OCI-LY1 (cell line): ENCODE data around the gene TGFB1.

Experiments
- H2AFZ ChIP-seq: fragments of 200-600 bp; sonication (generic), shearing (Covaris generic); 2 replicates; pipeline ENCODE4 v1.6.0; 2014; ENCODE audit warnings: antibody characterized with exemption, mild to moderate bottlenecking, low read length
- H3F3A ChIP-seq: fragments of 200-600 bp; sonication (generic), shearing (Covaris generic); 2 replicates; pipeline ENCODE4 v1.6.0; 2014; ENCODE audit warnings: mild to moderate bottlenecking, antibody characterized with exemption, low read length, moderate library complexity; ENCODE audit not compliant: insufficient read depth
- H3K27ac ChIP-seq: fragments of 200-600 bp; sonication (generic); 2 replicates; pipeline ENCODE4 v1.5.1; 2014; ENCODE audit warnings: low read length, mixed run types, mild to moderate bottlenecking, low read depth; ENCODE audit not compliant: poor library complexity, severe bottlenecking
- H3K27me3 ChIP-seq: fragments of 200-600 bp; sonication (generic); 2 replicates; pipeline ENCODE4 v1.6.0; 2014; ENCODE audit warnings: antibody characterized with exemption, mild to moderate bottlenecking, low read length, moderate library complexity; ENCODE audit not compliant: insufficient read depth
- H3K36me3 ChIP-seq: fragments of 200-600 bp; sonication (generic); 2 replicates; pipeline ENCODE4 v1.6.1; 2014; ENCODE audit warnings: mild to moderate bottlenecking, antibody characterized with exemption, low read length, moderate library complexity, mixed read lengths; ENCODE audit not compliant: insufficient read depth
- H3K4me1 ChIP-seq: fragments of 200-600 bp; sonication (generic); 2 replicates; pipeline ENCODE4 v1.5.1; 2014; ENCODE audit warnings: mild to moderate bottlenecking, low read length, moderate library complexity; ENCODE audit not compliant: insufficient read depth, severe bottlenecking
- H3K4me2 ChIP-seq: fragments of 200-600 bp; sonication (generic), shearing (Covaris generic); 2 replicates; pipeline ENCODE4 v1.6.1; 2014; ENCODE audit warnings: low read length
- H3K4me3 ChIP-seq: fragments of 200-600 bp; sonication (generic); 2 replicates; pipeline ENCODE4 v1.5.1; 2014; ENCODE audit warnings: low read length, low read depth, mild to moderate bottlenecking, mixed read lengths; ENCODE audit not compliant: poor library complexity, severe bottlenecking
- H3K79me2 ChIP-seq: fragments of 200-600 bp; shearing (Covaris generic); 2 replicates; pipeline ENCODE4 v1.6.1; 2016; ENCODE audit warnings: mixed run types, low read length, mixed read lengths; ENCODE audit not compliant: insufficient read depth
- H3K9ac ChIP-seq: fragments of 200-600 bp; sonication (generic), shearing (Covaris generic); 2 replicates; pipeline ENCODE4 v1.6.1; 2014; ENCODE audit warnings: mild to moderate bottlenecking, low read length, mixed read lengths
- H3K9me2 ChIP-seq: fragments of 200-600 bp; sonication (generic), shearing (Covaris generic); 2 replicates; pipeline ENCODE4 v1.6.1; 2014; ENCODE audit warnings: low read depth, mild to moderate bottlenecking, low read length, mixed read lengths
- H3K9me3 ChIP-seq: fragments of 200-600 bp; shearing (Covaris generic); 2 replicates; pipeline ENCODE4 v1.6.1; 2014; ENCODE audit warnings: low read length, mixed read lengths
- H4K20me1 ChIP-seq: fragments of 200-600 bp; sonication (generic), shearing (Covaris generic); 2 replicates; pipeline ENCODE4 v1.6.0; 2016; ENCODE audit warnings: mild to moderate bottlenecking, low read length; ENCODE audit not compliant: insufficient read depth
- CTCF ChIP-seq: fragments of 200-600 bp; sonication (generic), shearing (Covaris generic); IDR thresholded peaks from 2 replicates; pipeline ENCODE4 v1.5.1; 2017; ENCODE audit warnings: mild to moderate bottlenecking, antibody characterized with exemption, low read length, moderate library complexity, mixed read lengths
- EZH2 ChIP-seq: fragments of 200-600 bp; sonication (generic), shearing (Covaris generic); IDR thresholded peaks from 2 replicates; pipeline ENCODE4 v1.8.0; 2017; ENCODE audit warnings: borderline replicate concordance, mixed run types, mild to moderate bottlenecking, antibody characterized with exemption, low read length, moderate library complexity, mixed read lengths

The TGFB1 gene

GRCh38 chr19:41328157-41328841 lies 25.4 kb downstream of the TGFB1 start:
- peak overlapping the region; percentile 71; the same call in 1 of the 2 replicates for H3K9ac ChIP-seq
- H3K27me3 ChIP-seq: no peaks in the 10 kb centered on the region
- no peaks in the 10 kb centered on the region for H3K79me2 ChIP-seq
- H3K9me3 ChIP-seq: no peaks in the 10 kb centered on the region
- H3K27ac ChIP-seq: peak overlapping the region; percentile 85
- H3K9me2 ChIP-seq: no peaks in the 10 kb centered on the region
- H4K20me1 ChIP-seq: no peaks in the 10 kb centered on the region
- peaks cover 37% of the 10 kb centered on the region for H3K4me1 ChIP-seq
- H2AFZ ChIP-seq: no peak overlapping the region
- H3K4me3 ChIP-seq: peak overlapping the region; percentile 56
- peaks cover 35% of the 10 kb centered on the region for H3K36me3 ChIP-seq
- 0 out of 2 replicates have a peak, but pooled peaks cover 4% of the 10 kb centered on the region for H3F3A ChIP-seq
- peak overlapping the region; percentile 75 for H3K4me2 ChIP-seq
- TF ChIP-seq CTCF (no peak), EZH2 (no peak)

GRCh38 chr19:41327576-41328156 lies 26.1 kb downstream of the TGFB1 start:
- no peaks in the 10 kb centered on the region for H4K20me1 ChIP-seq
- H3K4me2 ChIP-seq: peak overlapping the region; percentile 75
- H3K4me3 ChIP-seq: peak overlapping the region; percentile 56
- TF ChIP-seq EZH2 (no peak), CTCF (no peak)
- peak overlapping the region; percentile 85 for H3K27ac ChIP-seq
- H3K9ac ChIP-seq: peak overlapping the region; percentile 71
- no peaks in the 10 kb centered on the region for H3K79me2 ChIP-seq
- no peaks in the 10 kb centered on the region for H3K9me3 ChIP-seq
- H3K27me3 ChIP-seq: no peaks in the 10 kb centered on the region
- H2AFZ ChIP-seq: no peak overlapping the region
- H3K4me1 ChIP-seq: peaks cover 37% of the 10 kb centered on the region
- peaks cover 37% of the 10 kb centered on the region for H3K36me3 ChIP-seq
- no peaks in the 10 kb centered on the region for H3K9me2 ChIP-seq
- 0 out of 2 replicates have a peak, but pooled peaks cover 4% of the 10 kb centered on the region for H3F3A ChIP-seq

- peak overlapping the region; percentile 71 for H3K9ac ChIP-seq
- peak overlapping the region; percentile 56 for H3K4me3 ChIP-seq
- H3F3A ChIP-seq: 0 out of 2 replicates have a peak, but pooled peaks cover 4% of the 10 kb centered on the region
- H3K27ac ChIP-seq: peak overlapping the region; percentile 85
- peaks cover 37% of the 10 kb centered on the region for H3K36me3 ChIP-seq
- H3K27me3 ChIP-seq: no peaks in the 10 kb centered on the region
- peaks cover 37% of the 10 kb centered on the region for H3K4me1 ChIP-seq
- peak overlapping the region; percentile 75 for H3K4me2 ChIP-seq
- no peaks in the 10 kb centered on the region for H3K9me3 ChIP-seq
- no peak for TF ChIP-seq EZH2
- no peak for TF ChIP-seq CTCF
- H3K9me2 ChIP-seq: no peaks in the 10 kb centered on the region
- no peak overlapping the region for H2AFZ ChIP-seq
- no peaks in the 10 kb centered on the region for H4K20me1 ChIP-seq
- H3K79me2 ChIP-seq: no peaks in the 10 kb centered on the region
These were observed 26.6 kb downstream of the TGFB1 start for GRCh38 chr19:41327076-41327575.
